Measurements from ENCODE around the gene HCN4.
"Not testable (repeated sequence)": the region's sequence is repeated elsewhere in the genome, so short reads cannot be mapped to it uniquely, and the experiment has no call there.

The HCN4 gene

DNA sequence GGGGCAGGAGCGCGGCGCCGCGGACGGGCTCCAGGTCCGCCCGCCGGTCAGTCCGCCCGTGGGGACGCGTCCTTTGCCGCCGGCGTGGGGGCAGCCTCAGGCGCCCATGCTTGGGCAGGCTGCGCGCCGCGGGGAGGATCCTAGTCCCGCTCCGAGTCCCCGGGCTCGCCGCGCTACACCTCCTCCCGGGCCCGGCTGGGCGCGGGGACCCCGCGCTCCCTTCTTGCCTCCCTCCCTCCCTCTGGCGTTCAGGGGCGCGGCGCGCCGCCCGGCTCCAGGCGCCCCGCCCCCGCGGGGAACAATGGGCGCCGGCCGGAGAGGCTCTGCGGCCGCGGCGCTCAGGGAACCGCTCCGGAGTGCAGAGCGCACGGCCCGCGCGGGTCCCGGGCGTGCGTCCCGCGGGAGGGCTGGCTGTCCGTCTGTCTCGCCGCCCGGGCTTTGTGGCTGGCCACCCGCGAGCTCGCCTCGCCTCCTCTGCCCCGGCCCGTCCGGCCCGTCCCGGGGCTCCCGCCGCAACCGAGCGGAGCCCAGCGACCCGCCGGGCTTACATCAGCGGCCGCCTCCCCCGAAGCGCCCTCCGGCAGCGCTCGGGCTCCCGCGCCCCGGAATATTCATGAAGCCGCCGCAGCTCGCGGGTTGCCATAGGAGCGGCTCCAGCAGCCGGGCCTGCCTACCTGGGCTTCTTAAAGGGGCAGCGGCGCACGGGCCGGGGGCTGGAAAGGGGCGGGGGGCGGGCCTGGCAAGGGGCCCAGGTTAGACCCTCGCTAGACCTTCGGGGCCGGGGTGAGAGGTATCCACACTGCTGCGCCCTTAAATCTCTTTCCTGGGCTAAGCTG lies at the start of gene HCN4:
Gene HCN4, minus strand, starts transcription at position 658 of the 836 bp plus-strand sequence. CDS start 688 bp downstream, outside the sequence.
- no peak within 1 kb of the TSS for H3K27ac Mint-ChIP-seq
- TF ChIP-seq, protein P1, sequence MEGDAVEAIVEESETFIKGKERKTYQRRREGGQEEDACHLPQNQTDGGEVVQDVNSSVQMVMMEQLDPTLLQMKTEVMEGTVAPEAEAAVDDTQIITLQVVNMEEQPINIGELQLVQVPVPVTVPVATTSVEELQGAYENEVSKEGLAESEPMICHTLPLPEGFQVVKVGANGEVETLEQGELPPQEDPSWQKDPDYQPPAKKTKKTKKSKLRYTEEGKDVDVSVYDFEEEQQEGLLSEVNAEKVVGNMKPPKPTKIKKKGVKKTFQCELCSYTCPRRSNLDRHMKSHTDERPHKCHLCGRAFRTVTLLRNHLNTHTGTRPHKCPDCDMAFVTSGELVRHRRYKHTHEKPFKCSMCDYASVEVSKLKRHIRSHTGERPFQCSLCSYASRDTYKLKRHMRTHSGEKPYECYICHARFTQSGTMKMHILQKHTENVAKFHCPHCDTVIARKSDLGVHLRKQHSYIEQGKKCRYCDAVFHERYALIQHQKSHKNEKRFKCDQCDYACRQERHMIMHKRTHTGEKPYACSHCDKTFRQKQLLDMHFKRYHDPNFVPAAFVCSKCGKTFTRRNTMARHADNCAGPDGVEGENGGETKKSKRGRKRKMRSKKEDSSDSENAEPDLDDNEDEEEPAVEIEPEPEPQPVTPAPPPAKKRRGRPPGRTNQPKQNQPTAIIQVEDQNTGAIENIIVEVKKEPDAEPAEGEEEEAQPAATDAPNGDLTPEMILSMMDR (IDR thresholded peaks at IDR 0.05) = no peak
- H3K4me3 Mint-ChIP-seq = peak within 1 kb of the TSS; percentile 76
- no peaks in the 10 kb centered on the region for H3K36me3 Mint-ChIP-seq (ENCODE audit: low read depth)
- peaks cover 5% of the 10 kb centered on the region for H3K4me1 Mint-ChIP-seq
- peak; percentile 65 for DNase-seq
- H3K27me3 Mint-ChIP-seq (ENCODE audit: low read depth, poor library complexity) = peaks cover 84% of the 10 kb centered on the region
- no peaks in the 10 kb centered on the region for H3K9me3 Mint-ChIP-seq

DNA sequence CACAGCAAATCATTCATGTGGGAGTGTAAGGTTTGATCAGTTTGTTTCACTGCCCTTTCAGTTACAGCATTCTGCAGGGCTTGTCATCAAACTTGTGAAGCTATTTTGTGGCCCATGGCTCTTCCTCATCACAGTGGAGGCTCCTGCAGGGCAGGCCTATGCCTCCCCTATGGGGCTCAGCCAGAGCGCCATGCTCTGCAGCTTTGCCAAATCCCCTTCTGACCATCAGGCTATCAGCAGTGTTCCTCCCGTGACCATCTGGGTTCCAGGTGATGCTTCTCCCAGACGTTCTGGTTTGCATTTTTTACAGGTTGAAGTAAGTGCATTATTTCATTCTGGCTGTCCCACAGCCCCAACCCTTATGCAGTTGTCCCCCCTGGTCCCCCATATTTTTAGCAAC lies 46.1 kb upstream of the HCN4 start:
- H3K36me3 Mint-ChIP-seq (ENCODE audit: low read depth) = no peaks in the 10 kb centered on the region
- no peaks in the 10 kb centered on the region for H3K4me1 Mint-ChIP-seq

DNA sequence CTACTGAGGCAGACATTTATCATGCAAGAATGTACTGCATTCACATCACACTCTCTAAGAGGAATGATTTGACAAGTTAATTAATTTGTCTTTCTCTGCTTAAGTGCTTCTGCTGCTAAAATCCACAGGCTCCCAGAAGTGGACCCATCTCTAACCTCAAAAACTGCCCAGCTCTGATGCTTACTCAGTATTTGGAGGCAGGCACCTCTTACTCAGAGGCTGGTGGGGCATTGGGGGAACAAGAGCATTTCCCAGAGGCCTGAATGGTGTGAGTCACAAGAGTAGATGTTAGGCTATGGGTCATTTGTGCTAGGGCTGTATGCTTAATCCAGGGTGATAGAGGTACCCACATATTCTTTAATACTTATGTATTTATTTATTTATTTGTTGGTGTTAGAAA lies 34.4 kb upstream of the HCN4 start:
- no peak overlapping the region for H3K4me3 Mint-ChIP-seq
- no peak for DNase-seq
- H3K27me3 Mint-ChIP-seq (ENCODE audit: low read depth, poor library complexity) = peaks cover under 1% of the 10 kb centered on the region
- no peaks in the 10 kb centered on the region for H3K36me3 Mint-ChIP-seq (ENCODE audit: low read depth)
- H3K9me3 Mint-ChIP-seq = no peaks in the 10 kb centered on the region
- H3K4me1 Mint-ChIP-seq = peaks cover 11% of the 10 kb centered on the region
- TF ChIP-seq, protein P1 (IDR thresholded peaks at IDR 0.05) = no peak
- no peak overlapping the region for H3K27ac Mint-ChIP-seq

More for the DNA sequence above, 46.1 kb upstream of the HCN4 start:
- no peak for DNase-seq
- H3K9me3 Mint-ChIP-seq = no peaks in the 10 kb centered on the region
- TF ChIP-seq, protein P1 (IDR thresholded peaks at IDR 0.05) = no peak
- no peak overlapping the region for H3K27ac Mint-ChIP-seq
- H3K27me3 Mint-ChIP-seq (ENCODE audit: low read depth, poor library complexity) = peaks cover 17% of the 10 kb centered on the region
- H3K4me3 Mint-ChIP-seq = no peak overlapping the region

DNA sequence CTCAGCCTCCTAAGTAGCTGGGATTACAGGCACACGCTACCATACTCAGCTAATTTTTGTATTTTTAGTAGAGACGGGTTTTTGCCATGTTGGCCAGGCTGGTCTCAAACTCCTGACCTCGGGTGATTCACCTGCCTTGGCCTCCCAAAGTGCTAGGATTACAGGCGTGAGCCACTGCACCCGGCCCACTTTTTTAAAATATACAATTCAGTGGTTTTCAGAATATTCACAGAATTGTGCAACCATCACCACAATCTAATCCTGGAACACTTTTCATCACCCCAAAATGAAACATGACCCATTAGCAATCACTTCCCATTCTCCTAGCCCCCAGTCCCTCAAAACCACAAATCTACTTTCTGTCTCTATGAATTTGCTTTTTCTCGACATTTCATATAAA lies 31.5 kb upstream of the HCN4 start:
- not testable (repeated sequence) for DNase-seq; H3K27ac Mint-ChIP-seq; H3K36me3 Mint-ChIP-seq (ENCODE audit: low read depth); H3K4me3 Mint-ChIP-seq; H3K9me3 Mint-ChIP-seq; H3K27me3 Mint-ChIP-seq (ENCODE audit: low read depth, poor library complexity)
- H3K4me1 Mint-ChIP-seq = peaks cover 17% of the 10 kb centered on the region

DNA sequence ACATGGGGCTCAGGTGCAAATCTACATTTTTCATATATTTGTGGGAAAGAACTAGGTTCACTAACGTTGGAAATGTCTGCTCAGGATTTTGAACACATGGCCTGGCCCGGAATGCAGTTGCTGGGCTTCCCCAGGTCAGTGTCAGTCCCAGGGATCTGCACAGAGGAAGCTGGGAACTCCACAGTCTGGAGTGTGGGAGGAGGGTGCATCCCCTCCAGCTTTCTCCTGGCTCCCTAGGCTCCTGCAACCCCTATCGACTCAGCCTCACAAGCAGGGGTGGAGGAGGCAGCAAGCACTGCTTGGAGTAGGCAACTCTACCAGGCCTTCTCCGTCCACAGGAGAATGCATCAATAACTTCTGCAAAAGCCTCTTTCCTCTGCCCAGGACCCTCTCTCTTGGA lies 30.1 kb upstream of the HCN4 start:
- TF ChIP-seq, protein P1 (IDR thresholded peaks at IDR 0.05) = no peak
- no peak for DNase-seq
- Mint-ChIP-seq H3K36me3 (ENCODE audit: low read depth) (no peaks in the 10 kb centered on the region), H3K4me1 (peaks cover 17% of the 10 kb centered on the region), H3K27me3 (ENCODE audit: low read depth, poor library complexity) (peaks cover 16% of the 10 kb centered on the region), H3K4me3 (no peak overlapping the region), H3K9me3 (no peaks in the 10 kb centered on the region), H3K27ac (no peak overlapping the region)

DNA sequence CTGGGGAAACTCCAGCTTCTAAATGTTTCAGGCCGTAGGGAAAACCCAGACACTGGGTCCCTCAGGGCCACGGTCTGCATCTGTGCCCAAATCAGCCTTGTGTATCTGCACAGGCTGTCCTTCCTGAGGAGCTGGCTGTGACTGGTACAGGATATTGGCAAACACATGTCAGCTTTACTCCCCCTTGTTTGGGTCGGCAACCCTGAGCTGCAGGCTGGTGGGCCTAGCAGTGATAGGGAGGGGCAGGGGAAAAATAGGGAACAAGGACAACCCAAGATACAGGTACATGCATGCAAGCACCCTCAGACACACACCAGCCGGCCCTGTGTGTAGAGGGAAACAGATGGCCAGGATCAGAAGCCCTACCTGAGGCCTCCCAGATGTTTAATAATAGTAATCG lies 28.7 kb upstream of the HCN4 start:
- H3K4me1 Mint-ChIP-seq = peaks cover 17% of the 10 kb centered on the region
- H3K36me3 Mint-ChIP-seq (ENCODE audit: low read depth) = no peaks in the 10 kb centered on the region
- H3K27me3 Mint-ChIP-seq (ENCODE audit: low read depth, poor library complexity) = peaks cover 23% of the 10 kb centered on the region
- DNase-seq = no peak
- no peaks in the 10 kb centered on the region for H3K9me3 Mint-ChIP-seq
- H3K27ac Mint-ChIP-seq = peak overlapping the region; percentile 19
- TF ChIP-seq, protein P1 (IDR thresholded peaks at IDR 0.05) = no peak
- no peak overlapping the region for H3K4me3 Mint-ChIP-seq

Data from nephron progenitor cell (in vitro differentiated cells).